GM21619 (cell line): Measurements from ENCODE around the gene NCAPG.
"Not testable (repeated sequence)": the region's sequence is repeated elsewhere in the genome, so short reads cannot be mapped to it uniquely, and the experiment has no call there.

Source experiments
- ATAC-seq: cut with Tn5 transposase; IDR thresholded peaks from one replicate; pipeline ENCODE4 v1.9.1; 2021; ENCODE audit not compliant: unreplicated experiment

NCAPG gene

DNA sequence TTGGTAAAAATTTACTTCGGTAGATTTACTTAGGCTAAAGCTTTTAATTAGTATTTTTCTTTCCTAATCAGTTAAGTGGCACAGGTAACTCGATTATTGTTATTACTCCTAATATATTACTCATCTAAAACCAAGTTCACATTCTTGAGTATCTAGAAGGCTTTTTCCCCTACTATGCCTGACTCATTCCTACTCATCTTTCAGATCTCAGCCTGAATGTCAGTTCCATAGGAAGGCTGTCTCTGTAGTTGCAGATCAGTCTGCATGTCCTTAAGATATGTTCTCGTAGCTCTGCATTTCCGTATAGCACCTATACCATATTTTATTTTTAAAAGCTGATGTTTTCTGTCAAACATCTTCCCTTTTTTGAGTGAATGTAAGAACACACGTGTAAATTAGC is 23.5 kb upstream of the NCAPG start:
- no peak for ATAC-seq

DNA sequence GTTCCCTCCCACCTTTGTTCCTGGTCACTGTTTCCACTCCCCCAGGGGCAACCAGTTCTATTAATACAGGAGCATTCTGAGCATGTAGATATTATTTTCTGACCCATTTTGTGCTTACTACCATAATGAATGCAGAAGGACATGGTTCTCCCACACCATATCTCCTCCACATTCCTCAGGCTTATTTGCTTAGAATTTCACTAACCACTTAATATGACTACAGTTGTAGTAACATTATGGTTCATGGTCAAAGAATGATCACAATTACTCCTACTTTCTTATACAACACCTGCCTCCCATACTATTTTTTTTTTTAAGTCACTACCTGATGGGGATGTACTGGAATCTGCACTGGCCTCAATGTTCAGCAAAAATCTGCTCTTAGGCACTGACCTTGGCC is 21.8 kb upstream of the NCAPG start:
- ATAC-seq: no peak

DNA sequence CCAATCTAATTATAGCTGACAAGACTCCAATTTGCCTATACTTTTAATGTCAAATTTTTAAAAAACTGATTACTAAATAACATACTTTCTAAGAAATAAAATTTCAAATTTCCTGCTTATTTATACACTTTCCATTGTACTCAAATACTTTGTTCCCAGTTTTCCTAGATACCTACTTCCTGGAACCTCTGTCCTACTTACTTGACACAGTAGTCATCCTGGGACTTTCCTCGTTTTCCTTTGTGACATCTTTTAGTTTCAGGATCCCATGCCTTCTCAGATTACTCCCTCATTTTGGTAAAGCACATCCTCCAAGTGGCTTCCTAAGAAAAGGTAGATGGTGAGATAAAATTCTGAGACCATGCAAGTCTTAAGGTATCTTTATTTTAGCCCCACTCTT is 16.0 kb upstream of the NCAPG start:
- no peak for ATAC-seq

DNA sequence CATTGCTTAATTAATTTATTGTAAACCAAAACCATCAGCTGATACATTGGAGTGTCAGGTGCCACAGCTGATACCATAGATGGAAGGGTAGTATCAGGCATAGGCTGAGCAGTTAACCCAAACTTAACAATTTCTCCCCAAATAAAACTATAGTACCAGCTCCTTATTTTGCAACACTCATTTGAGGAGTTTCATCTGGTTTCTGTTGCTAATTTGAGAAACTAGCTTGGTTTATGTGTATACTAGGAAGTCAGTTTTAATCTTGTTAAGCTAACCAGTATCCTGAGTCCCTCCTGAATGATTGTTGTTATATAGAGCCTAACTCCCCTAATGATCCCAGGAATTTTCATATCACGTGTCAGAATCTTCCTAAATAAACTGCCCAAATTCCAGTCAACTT is 13.0 kb upstream of the NCAPG start:
- no peak for ATAC-seq

DNA sequence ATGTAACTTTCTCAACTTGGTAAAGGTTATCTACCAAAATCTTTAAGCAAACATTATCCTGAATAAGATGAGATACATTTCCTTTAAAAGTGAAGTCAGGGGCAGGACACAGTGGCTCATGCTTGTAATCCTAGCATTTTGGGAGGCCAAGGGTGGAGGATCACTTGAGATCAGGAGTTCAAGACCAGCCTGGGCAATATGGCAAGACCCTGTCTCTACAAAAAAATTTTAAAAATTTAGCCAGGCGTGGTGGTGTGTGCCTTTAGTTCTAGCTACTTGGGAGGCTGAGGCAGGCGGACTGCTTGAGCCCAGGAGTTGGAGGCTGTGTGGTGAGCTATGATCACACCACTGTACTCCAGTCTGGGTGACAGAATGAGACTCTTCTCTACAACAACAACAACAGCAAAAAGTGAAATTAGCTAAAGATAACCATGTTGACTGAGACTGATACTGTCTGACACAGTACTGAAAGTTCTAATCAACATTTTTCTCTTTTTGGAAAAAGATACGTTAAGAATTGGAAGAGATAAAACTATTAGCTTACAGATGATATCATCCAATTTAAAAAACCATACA is 5.1 kb upstream of the NCAPG start:
- no peak for ATAC-seq

DNA sequence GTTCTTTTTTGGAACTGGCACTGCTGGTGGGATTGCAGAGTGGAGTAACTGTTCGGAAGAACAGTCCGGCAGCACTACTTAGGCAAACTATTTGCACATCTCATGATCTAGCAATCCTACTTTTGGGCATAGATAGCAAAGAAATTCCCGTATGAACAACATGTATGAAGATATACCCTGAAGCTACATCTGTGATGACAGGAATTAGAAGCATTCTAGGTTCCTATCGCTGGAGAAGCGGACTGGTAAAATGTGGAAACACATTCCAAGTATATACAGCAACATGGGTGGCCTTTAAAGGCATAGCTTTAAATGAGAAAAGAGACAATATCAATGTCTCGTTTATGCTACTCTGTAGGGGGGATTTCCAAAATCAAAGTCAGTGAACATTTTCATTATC is 3.3 kb upstream of the NCAPG start:
- no peak for ATAC-seq

DNA sequence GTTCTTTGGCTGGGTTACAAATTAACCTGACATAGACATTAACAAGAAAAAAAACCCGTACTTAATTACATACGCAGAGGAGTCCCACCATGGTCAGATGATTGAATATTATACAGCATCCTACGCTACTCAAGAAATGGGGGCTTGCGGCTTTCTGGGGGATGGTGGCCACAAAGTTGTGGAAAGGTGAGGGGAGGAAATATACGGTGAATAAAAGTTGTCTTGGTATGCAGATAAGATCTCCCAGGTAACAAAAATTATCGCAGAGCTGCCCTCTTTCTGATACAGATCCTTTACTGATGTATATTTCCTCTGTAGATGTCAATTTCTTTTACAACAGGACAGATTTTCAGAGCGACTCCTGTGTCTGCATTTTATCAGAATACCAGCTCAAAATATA is 1.1 kb upstream of the NCAPG start:
- no peak for ATAC-seq

DNA sequence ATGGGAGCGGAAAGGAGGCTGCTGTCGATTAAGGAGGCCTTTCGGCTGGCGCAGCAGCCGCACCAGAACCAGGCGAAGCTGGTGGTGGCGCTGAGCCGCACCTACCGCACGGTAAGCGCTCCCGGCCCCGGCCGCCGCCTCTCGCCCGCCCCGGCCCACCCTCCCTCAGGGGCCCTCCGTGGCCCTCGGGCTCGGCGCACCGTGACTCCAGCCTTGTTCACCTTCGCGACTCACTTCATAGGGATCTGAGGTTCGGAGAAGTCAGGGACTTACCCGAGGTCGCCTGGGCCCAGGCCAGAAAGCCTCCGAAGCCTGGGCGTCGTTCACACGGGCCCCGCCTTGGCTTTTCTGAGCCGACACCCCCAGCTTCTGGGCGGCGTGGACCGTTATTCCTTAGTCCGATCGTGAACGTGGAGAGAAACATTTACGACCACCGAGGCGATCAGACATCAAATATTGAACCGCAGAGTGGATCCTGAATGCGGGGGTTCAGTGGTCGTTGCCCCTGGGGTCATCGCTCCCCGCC is 362 bp downstream of the NCAPG start:
- ATAC-seq: peak; percentile 28

DNA sequence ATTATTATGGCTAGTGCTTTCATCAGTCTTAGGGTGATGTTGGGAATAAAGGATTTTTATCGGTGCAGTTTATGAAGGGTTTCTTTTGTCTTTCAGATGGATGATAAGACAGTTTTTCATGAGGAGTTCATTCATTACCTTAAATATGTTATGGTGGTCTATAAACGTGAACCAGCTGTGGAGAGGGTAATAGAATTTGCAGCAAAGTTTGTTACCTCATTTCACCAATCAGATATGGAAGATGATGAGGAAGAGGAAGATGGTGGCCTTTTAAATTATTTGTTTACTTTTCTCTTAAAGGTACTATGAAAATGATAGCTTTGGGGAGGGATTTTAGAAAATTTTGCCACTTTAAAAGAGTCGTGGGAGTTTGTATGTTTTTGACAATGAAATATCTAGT is 1.3 kb downstream of the NCAPG start:
- no peak for ATAC-seq

DNA sequence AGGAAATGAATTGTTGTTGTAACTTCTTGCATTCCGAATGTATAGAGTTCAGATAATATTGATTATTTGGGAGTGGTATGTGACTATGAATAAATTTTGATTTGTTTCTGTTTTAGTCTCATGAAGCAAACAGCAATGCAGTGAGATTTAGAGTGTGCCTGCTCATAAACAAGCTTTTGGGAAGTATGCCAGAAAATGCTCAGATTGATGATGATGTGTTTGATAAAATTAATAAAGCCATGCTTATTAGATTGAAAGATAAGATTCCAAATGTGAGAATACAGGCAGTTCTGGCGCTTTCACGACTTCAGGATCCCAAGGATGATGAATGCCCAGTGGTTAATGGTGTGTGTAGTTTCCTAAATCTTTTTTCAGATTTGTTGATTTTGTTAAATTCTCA is 2.0 kb downstream of the NCAPG start:
- ATAC-seq: no peak

DNA sequence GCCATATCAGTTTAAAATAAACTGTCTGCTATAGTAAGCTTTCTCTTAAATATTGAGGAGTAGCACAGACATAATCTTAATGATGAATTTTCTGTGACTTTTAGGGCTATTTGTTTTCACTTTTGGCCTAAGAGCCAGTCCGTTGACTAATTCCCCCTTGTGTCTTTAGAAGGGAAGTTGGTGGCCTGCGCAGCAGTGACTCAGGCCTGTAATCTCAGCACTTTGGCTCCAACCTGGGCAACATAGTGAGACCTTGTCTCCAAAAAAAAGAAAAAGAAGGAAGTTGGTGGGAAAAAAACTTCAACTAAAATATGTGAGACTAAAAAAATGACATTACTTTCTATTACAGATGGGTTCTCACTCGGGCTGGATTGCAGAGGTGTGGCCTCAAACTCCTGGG is 3.4 kb downstream of the NCAPG start:
- ATAC-seq: no peak

DNA sequence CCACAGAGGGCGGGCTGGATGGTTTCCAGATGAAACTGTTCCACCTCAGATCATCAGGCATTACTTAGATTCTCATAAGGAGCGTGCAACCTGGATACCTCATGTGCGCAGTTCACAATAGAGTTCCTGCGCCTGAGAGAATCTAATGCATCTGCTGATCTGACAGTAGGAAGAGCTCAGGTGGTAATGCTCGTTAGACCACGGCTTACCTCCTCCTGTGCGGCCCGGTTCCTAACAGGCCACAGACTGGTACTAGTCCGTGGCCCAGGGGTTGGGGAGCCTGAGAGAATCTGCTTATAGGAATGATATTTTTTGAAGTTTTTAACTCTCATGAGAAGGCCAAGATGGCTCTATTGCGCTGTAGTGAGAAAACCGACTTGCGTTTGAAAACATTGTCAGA is 5.4 kb downstream of the NCAPG start:
- ATAC-seq: no peak

DNA sequence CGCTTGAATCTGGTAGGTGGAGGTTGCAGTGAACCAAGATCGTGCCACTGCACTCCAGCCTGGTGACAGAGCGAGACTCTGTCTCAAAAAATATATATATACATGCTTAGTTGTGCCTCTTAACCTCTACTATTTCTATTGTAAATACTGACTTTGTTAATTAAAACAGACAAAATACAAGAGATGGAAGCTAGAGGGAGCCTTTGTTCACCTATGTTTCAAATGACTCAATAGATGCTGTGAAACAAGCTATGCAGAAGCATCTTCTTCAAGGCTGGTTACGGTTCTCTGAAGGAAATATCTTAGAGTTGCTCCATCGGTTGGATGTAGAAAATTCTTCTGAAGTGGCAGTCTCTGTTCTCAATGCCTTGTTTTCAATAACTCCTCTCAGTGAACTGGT is 6.2 kb downstream of the NCAPG start:
- ATAC-seq: peak; percentile 82

DNA sequence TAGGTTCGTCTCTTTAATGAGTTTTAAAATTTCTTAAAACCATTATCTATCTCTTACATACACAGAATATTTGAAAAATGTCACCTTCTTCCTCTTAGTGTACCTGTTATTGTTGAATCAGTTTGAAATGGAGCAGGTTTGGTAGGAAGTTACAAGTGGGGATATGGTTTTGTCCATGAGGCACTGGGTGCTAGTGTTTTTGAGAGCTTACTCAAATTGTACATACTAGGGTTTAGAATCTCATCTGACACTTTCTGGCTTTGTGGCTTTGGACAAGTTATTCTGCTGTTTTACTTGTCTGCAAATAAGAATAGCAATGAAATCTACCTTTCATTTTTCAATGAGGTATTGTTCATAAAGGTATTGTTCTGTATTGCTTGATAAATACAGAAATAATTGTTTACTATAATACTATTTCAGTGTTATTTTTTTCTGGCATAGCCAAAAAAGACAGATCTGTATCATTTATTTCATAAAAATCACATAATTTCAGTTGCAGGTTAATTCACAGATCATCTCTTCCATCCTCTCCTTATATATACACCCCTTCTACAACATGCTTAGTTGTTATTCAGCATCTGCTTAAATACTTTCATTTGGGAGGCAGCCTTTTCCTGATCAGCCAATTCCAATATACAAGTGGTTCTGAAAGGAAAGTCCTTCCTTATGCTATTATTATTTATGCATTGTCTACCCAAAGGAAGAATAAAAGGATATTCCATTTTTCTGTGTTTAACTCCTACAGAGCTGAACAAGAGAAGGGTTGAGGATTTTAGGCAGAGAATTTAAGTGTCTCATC is 13.3 kb downstream of the NCAPG start:
- ATAC-seq: no peak

DNA sequence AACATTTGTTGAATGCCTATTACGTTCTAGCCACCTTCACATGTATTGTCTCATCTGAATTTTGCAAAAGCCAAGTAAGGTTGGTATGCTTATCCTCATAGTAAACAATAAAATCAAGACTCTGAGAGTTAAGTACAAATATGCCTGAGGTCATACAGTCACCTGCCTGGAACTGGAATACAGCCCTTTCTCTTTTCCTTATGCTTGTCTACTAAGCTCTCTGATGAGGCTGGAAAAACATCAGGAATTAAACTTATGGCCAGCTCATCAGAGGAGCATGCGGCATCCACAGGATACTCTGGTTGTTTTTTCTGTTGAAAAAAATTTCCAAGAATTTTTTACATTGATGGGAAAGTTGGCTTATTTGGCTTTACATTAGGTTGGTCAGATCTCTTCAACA is 35.5 kb downstream of the NCAPG start:
- no peak for ATAC-seq

DNA sequence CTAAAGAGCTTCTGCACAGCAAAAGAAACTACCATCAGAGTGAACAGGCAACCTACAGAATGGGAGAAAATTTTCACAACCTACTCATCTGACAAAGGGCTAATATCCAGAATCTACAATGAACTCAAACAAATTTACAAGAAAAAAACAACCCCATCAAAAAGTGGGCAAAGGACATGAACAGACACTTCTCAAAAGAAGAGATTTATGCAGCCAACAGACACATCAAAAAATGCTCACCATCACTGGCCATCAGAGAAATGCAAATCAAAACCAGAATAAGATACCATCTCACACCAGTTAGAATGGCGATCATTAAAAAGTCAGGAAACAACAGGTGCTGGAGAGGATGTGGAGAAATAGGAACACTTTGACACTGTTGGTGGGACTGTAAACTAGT is 39.5 kb downstream of the NCAPG start:
- ATAC-seq: not testable (repeated sequence)

DNA sequence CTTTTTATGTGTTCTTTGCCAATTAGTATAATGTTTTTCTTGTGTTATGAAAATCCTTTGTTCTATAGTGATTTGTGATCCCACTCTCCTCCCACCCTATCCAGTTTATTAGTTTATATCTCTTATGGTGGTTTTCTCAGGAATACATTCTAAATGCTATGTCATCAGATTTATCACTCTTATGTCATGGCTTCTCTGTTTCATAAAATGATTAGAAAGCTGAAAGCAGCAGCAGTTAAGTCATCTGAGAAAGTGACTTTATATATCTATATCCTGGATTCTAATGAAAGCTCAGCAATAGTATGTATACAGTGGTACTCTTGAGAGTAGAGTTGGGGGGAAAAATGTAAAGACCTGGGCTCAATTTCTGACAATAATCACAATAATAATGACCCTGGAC is 41.2 kb downstream of the NCAPG start:
- ATAC-seq: no peak

DNA sequence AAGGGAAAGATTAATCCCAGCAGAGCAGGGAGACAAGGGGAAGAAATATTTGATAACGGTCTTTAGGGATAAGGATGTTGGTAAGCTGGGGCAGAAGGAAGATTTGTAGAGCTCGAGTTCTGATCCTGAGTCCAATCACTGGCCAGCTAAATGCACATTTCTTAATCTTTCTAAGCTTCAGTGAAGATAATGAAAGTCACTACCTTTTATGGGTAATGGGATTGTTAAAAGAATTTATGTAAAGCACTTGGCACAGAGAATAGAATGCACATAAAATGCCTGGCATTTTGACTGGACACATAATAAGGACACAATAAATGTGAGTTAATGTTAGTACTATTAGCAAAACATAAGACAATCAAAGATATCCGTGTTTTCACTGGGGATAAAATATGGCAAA is 43.3 kb downstream of the NCAPG start:
- ATAC-seq: no peak

DNA sequence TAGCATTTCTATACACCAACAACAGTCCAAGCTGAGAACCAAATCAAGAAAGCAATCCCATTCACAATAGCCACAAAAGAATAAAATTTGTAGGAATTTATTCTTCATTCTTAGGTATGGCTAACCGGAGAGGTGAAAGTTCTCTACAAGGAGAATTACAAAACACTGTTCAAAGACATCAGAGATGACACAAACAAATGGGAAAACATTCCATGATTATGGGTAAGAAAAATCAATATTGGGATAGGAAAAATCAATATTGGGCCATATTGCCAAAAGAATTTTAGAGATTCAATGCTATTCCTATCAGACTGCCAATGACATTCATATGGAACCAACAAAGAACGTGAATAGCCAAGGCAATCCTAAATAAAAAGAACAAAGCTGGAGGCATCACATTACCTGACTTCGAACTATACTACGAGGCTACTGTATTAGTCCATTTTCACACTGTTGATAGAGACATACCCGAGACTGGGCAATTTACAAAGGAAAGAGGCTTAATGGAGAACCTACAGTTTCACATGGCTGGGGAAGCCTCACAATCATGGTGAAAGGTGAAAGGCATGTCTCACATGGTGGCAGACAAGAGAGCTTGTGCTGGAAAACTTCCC is 49.1 kb downstream of the NCAPG start:
- no peak for ATAC-seq

DNA sequence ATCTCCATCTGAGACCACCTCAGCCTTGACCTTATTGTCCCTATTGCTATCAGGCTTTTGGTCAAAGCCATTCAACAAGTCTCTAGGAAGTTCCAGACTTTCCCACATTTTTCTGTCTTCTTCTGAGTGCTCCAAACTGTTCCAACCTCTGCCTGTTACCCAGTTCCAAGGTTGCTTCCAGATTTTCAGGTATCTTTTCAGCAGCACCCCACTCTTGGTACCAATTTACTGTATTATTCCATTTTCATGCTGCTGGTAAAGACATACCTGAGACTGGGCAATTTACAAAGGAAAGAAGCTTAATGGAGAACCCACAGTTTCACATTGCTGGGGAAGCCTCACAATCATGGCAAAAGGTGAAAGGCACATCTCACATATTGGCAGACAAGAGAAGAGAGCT is 51.1 kb downstream of the NCAPG start:
- not testable (repeated sequence) for ATAC-seq

DNA sequence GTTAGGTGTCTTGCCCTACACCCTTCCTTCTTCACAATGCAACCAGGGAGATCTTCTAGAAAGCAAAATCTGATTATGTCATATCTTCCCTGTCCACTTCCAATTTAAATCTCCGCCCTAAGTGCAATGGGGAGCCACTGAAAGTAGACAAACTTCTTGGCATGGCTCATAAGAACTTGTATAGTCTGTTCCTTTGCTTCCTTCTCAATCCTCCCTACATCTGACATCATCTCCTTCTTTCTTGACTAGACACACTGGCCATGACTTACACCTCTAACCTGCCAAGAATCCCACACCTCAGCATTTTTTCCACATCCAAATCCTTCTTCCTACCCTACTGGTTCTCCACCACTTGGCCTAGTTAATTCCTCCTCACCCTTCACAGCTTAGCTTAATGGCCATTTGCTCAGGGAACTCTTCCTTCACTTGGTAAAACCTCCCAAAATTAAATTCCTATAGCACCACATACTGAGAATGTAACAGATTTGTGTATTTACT is 55.1 kb downstream of the NCAPG start:
- no peak for ATAC-seq

DNA sequence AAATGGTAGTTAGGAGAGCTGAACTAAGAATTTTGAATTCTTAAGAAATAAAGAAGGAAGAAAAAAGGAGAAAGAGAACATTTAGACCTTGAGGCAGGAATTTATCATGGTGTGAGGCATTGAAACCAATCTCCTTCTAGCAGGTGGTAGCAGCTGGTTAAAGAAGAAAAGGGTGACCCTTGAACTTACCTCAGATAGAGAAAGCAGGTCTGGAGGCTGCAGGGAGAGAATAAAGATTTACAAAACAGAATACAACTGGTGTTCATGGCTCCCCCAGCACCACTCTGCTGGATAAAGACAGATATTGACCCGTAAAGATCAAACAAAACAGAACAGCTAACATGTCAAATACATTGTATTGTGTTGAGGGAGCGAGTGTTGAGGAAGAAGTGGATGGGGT is 56.0 kb downstream of the NCAPG start:
- ATAC-seq: no peak
